GM12864 (cell line): Measurements from ENCODE around the gene LRP11.

ENCODE experiments used
- DNase-seq: peaks from one replicate; pipeline ENCODE4 v3.0.0-alpha.2; 2011; ENCODE audit warnings: low read depth
- H3K4me3 ChIP-seq: 2 replicates; pipeline ENCODE4 v1.5.1; 2011; ENCODE audit warnings: mild to moderate bottlenecking, low read depth, low read length, control low read depth
- CTCF ChIP-seq: IDR thresholded peaks from 2 replicates; pipeline ENCODE4 v1.5.1; 2011; ENCODE audit warnings: low read depth, mild to moderate bottlenecking, moderate library complexity, low read length, control low read depth, inconsistent platforms; ENCODE audit errors: missing control alignments

LRP11 gene

GRCh38 chr6:149901444-149902140 is 37.4 kb upstream of the LRP11 start:
- DNase-seq = no peak
- no peak for TF ChIP-seq CTCF
- H3K4me3 ChIP-seq = no peak overlapping the region

- no peak for DNase-seq
- TF ChIP-seq CTCF = no peak
- no peak overlapping the region for H3K4me3 ChIP-seq
Observed at GRCh38 chr6:149900620-149901443, 36.7 kb upstream of the LRP11 start.

GRCh38 chr6:149899926-149900619 is 35.9 kb upstream of the LRP11 start:
- DNase-seq = no peak
- no peak overlapping the region for H3K4me3 ChIP-seq
- TF ChIP-seq CTCF = no peak

- no peak for TF ChIP-seq CTCF
- H3K4me3 ChIP-seq = no peak overlapping the region
- DNase-seq = no peak
Observed at GRCh38 chr6:149899486-149899885, 35.3 kb upstream of the LRP11 start.

GRCh38 chr6:149898966-149899365 is 34.8 kb upstream of the LRP11 start:
- DNase-seq = no peak
- no peak for TF ChIP-seq CTCF
- H3K4me3 ChIP-seq = no peak overlapping the region

- TF ChIP-seq CTCF = no peak
- no peak for DNase-seq
- H3K4me3 ChIP-seq = no peak within 1 kb of the TSS
Observed at GRCh38 chr6:149897855-149898744, 33.9 kb upstream of the LRP11 start, which contains the start of gene RAET1E. TSS of gene RAET1E (minus strand) at chr6:149898113. CDS start at chr6:149890901, 7,212 bp downstream.
